DOHH2 (cell line): ENCODE measurements around the gene SFXN1.

Experiments used
- H3F3A ChIP-seq: fragments of 200-600 bp; sonication (generic), shearing (Covaris generic); 2 replicates; pipeline ENCODE4 v1.6.0; 2016; ENCODE audit warnings: antibody characterized with exemption, mild to moderate bottlenecking; ENCODE audit not compliant: control insufficient read depth, insufficient read depth
- H3K27ac ChIP-seq: fragments of 200-600 bp; sonication (generic); 2 replicates; pipeline ENCODE4 v1.5.1; 2014; ENCODE audit warnings: low read depth, mild to moderate bottlenecking, low read length, moderate library complexity
- H3K27me3 ChIP-seq: fragments of 200-600 bp; sonication (generic); 2 replicates; pipeline ENCODE4 v1.6.1; 2014; ENCODE audit warnings: mild to moderate bottlenecking, low read length, mixed read lengths; ENCODE audit not compliant: control insufficient read depth
- H3K36me3 ChIP-seq: fragments of 200-600 bp; sonication (generic); 2 replicates; pipeline ENCODE4 v1.6.1; 2014; ENCODE audit warnings: mild to moderate bottlenecking, low read length, moderate library complexity, mixed read lengths; ENCODE audit not compliant: control insufficient read depth
- H3K4me1 ChIP-seq: fragments of 200-600 bp; sonication (generic); 2 replicates; pipeline ENCODE4 v1.6.1; 2014; ENCODE audit warnings: mild to moderate bottlenecking, low read length, mixed read lengths; ENCODE audit not compliant: control insufficient read depth
- H3K4me2 ChIP-seq: fragments of 200-600 bp; sonication (generic); 2 replicates; pipeline ENCODE4 v1.6.0; 2014; ENCODE audit warnings: mild to moderate bottlenecking, low read length, moderate library complexity
- H3K4me3 ChIP-seq: fragments of 200-600 bp; sonication (generic); 2 replicates; pipeline ENCODE4 v1.5.1; 2014; ENCODE audit warnings: mild to moderate bottlenecking, low read length, mixed read lengths
- H3K79me2 ChIP-seq: fragments of 200-600 bp; sonication (generic); 2 replicates; pipeline ENCODE4 v1.6.1; 2014; ENCODE audit warnings: mild to moderate bottlenecking, low read length, mixed read lengths; ENCODE audit not compliant: control insufficient read depth
- H3K9me2 ChIP-seq: fragments of 200-600 bp; sonication (generic); replicated peaks from 2 replicates; pipeline ENCODE4 v1.6.1; 2014; ENCODE audit warnings: mild to moderate bottlenecking, low read length, mixed read lengths; ENCODE audit not compliant: control insufficient read depth
- H3K9me3 ChIP-seq: fragments of 200-600 bp; sonication (generic); 2 replicates; pipeline ENCODE4 v1.6.1; 2014; ENCODE audit warnings: antibody characterized with exemption, low read length, mixed read lengths; ENCODE audit not compliant: control insufficient read depth, insufficient read depth
- H4K20me1 ChIP-seq: fragments of 200-600 bp; sonication (generic); 2 replicates; pipeline ENCODE4 v1.6.0; 2014; ENCODE audit warnings: low read depth, mild to moderate bottlenecking, antibody characterized with exemption, low read length, moderate library complexity; ENCODE audit not compliant: control insufficient read depth, insufficient read depth
- CTCF ChIP-seq: fragments of 200-600 bp; sonication (generic); IDR thresholded peaks from one replicate; pipeline ENCODE4 v1.5.1; 2014; ENCODE audit warnings: antibody characterized with exemption, mild to moderate bottlenecking, low read depth, low read length; ENCODE audit not compliant: poor library complexity, severe bottlenecking
- EZH2phosphoT487 ChIP-seq: fragments of 200-600 bp; sonication (generic); IDR thresholded peaks from 2 replicates; pipeline ENCODE4 v1.6.1; 2017; ENCODE audit warnings: borderline replicate concordance, mild to moderate bottlenecking, antibody characterized with exemption, low read length, moderate library complexity, mixed read lengths

SFXN1 gene

GRCh38 chr5:175564716-175565115 lies 86.4 kb downstream of the SFXN1 start:
- Histone ChIP-seq H3K27me3 (peaks cover 2% of the 10 kb centered on the region; the same call in 1 of the 2 replicates), H3K27ac (no peak overlapping the region), H3K4me2 (no peak overlapping the region), H3K79me2 (no peaks in the 10 kb centered on the region), H3K9me3 (no peaks in the 10 kb centered on the region), H3K4me1 (no peaks in the 10 kb centered on the region), H3K9me2 (no peaks in the 10 kb centered on the region), H4K20me1 (no peaks in the 10 kb centered on the region), H3K36me3 (no peaks in the 10 kb centered on the region), H3F3A (no peaks in the 10 kb centered on the region), H3K4me3 (no peak overlapping the region)
- TF ChIP-seq EZH2phosphoT487 (no peak), CTCF (no peak)

GRCh38 chr5:175566697-175567096 lies 88.3 kb downstream of the SFXN1 start:
- Histone ChIP-seq H3K27me3 (peaks cover 2% of the 10 kb centered on the region; the same call in 1 of the 2 replicates), H3K9me2 (no peaks in the 10 kb centered on the region), H3K27ac (no peak overlapping the region), H3K4me2 (no peak overlapping the region), H3K9me3 (no peaks in the 10 kb centered on the region), H3F3A (no peaks in the 10 kb centered on the region), H3K4me1 (no peaks in the 10 kb centered on the region), H4K20me1 (no peaks in the 10 kb centered on the region), H3K36me3 (no peaks in the 10 kb centered on the region), H3K79me2 (no peaks in the 10 kb centered on the region), H3K4me3 (no peak overlapping the region)
- TF ChIP-seq CTCF, result no peak
- no peak for TF ChIP-seq EZH2phosphoT487

GRCh38 chr5:175567954-175568353 lies 89.6 kb downstream of the SFXN1 start:
- no peak overlapping the region for H3K4me3 ChIP-seq
- peaks cover 4% of the 10 kb centered on the region for H3K27me3 ChIP-seq
- no peak overlapping the region for H3K4me2 ChIP-seq
- H3F3A ChIP-seq, result no peaks in the 10 kb centered on the region
- H3K79me2 ChIP-seq, result no peaks in the 10 kb centered on the region
- no peaks in the 10 kb centered on the region for H3K9me3 ChIP-seq
- TF ChIP-seq EZH2phosphoT487 (no peak), CTCF (peak; percentile 14)
- no peaks in the 10 kb centered on the region for H3K36me3 ChIP-seq
- no peaks in the 10 kb centered on the region for H4K20me1 ChIP-seq
- H3K27ac ChIP-seq, result no peak overlapping the region
- no peaks in the 10 kb centered on the region for H3K9me2 ChIP-seq
- no peaks in the 10 kb centered on the region for H3K4me1 ChIP-seq

- Histone ChIP-seq H3K9me3 (no peaks in the 10 kb centered on the region), H3K4me1 (no peaks in the 10 kb centered on the region), H3K36me3 (no peaks in the 10 kb centered on the region), H3F3A (no peaks in the 10 kb centered on the region), H3K4me3 (no peak overlapping the region), H3K27me3 (peaks cover 13% of the 10 kb centered on the region), H4K20me1 (no peaks in the 10 kb centered on the region), H3K4me2 (no peak overlapping the region), H3K27ac (no peak overlapping the region), H3K79me2 (no peaks in the 10 kb centered on the region), H3K9me2 (no peaks in the 10 kb centered on the region)
- TF ChIP-seq CTCF (no peak), EZH2phosphoT487 (no peak)
These were observed 91.3 kb downstream of the SFXN1 start for GRCh38 chr5:175569701-175570100.
